GM12878 (cell line): Measurements from ENCODE around the gene CYSRT1. TPM values are rescaled to one million over a fixed set of nuclear protein-coding genes. Genes with fewer than 3 reads are reported as not detected.

Source experiments
- ATAC-seq: fragments of 200-7000 bp; cut with Tn5 transposase; 3 replicates; pipeline ENCODE4 v1.9.1; 2020; ENCODE audit warnings: mild to moderate bottlenecking, moderate library complexity
- BruUV-seq: library from RNA; stranded (reverse); fragments of 400-500 nt; replicated peaks from 2 replicates; lab custom pipeline; 2021; lab: Mats Ljungman, UMichigan
- CTCF ChIA-PET: fragments of 300-600 bp; sonication (Branson Sonifier 250); formaldehyde crosslinking; extraction: SDS; loops from one replicate; lab custom pipeline; 2021; ENCODE audit warnings: inconsistent platforms; lab: Yijun Ruan, JAX
- POLR2A ChIA-PET: fragments of 350-600 bp; formaldehyde crosslinking; extraction: SDS; loops from one replicate; lab custom pipeline; 2021; ENCODE audit warnings: inconsistent platforms; lab: Charles Lee
- RAD21 ChIA-PET: fragments of 300-600 bp; sonication (Branson Sonifier 250); formaldehyde crosslinking; loops from one replicate; lab custom pipeline; 2023; ENCODE audit warnings: antibody characterized with exemption; ENCODE audit not compliant: unreplicated experiment; lab: Charles Lee
- SMC1A ChIA-PET: fragments of 300-600 bp; sonication (Branson Sonifier 250); formaldehyde crosslinking; loops from one replicate; lab custom pipeline; 2023; ENCODE audit not compliant: unreplicated experiment, uncharacterized antibody; lab: Charles Lee
- DNase-seq: peaks from one replicate; pipeline ENCODE4 v3.0.0-alpha.2; 2011; ENCODE audit warnings: low read depth, low spot score
- FAIRE-seq: peaks from 3 replicates; lab custom pipeline; 2011; peaks lifted over from hg19 to GRCh38; lab: Jason Lieb, UNC
- H2AFZ ChIP-seq: 2 replicates; pipeline ENCODE4 v1.6.0; 2011; ENCODE audit warnings: low read depth, low read length, control low read depth; ENCODE audit not compliant: control insufficient read depth
- H3K27ac ChIP-seq: 2 replicates; pipeline ENCODE4 v1.5.1; 2011; ENCODE audit warnings: control low read depth; ENCODE audit not compliant: control insufficient read depth, insufficient read depth
- H3K27me3 ChIP-seq, 2 experiments: replicated peaks in 1 of 2; 2 replicates each; pipeline versions ENCODE4 v1.6.0 to v1.6.1; 2011; ENCODE audit warnings: low read length in 1 of 2; ENCODE audit not compliant: control insufficient read depth in 2 of 2, insufficient read depth in 2 of 2
- H3K36me3 ChIP-seq, 2 experiments: 2 replicates each; pipeline ENCODE4 v1.5.1; 2011; ENCODE audit warnings: low read length in 1 of 2; ENCODE audit not compliant: control insufficient read depth in 2 of 2, insufficient read depth in 2 of 2
- H3K4me1 ChIP-seq: 2 replicates; pipeline ENCODE4 v1.6.1; 2011; ENCODE audit warnings: mild to moderate bottlenecking, low read length, moderate library complexity, mixed read lengths; ENCODE audit not compliant: control insufficient read depth, insufficient read depth
- H3K4me2 ChIP-seq: 2 replicates; pipeline ENCODE4 v1.6.0; 2011; ENCODE audit warnings: control low read depth; ENCODE audit not compliant: control insufficient read depth, insufficient read depth
- H3K4me3 ChIP-seq: fragments of 200-600 bp; sonication (generic); 2 replicates; pipeline ENCODE4 v1.5.1; 2016
- H3K79me2 ChIP-seq: 2 replicates; pipeline ENCODE4 v1.6.0; 2011; ENCODE audit warnings: low read length; ENCODE audit not compliant: control insufficient read depth, insufficient read depth
- H3K9ac ChIP-seq: 2 replicates; pipeline ENCODE4 v1.8.0; 2011; ENCODE audit warnings: low read length, control low read depth, mixed read lengths; ENCODE audit not compliant: control insufficient read depth, insufficient read depth
- H3K9me3 ChIP-seq: replicated peaks from 3 replicates; pipeline ENCODE4 v1.5.1; 2011; ENCODE audit warnings: mild to moderate bottlenecking, low read length; ENCODE audit not compliant: control insufficient read depth, insufficient read depth
- H4K20me1 ChIP-seq: 2 replicates; pipeline ENCODE4 v1.6.0; 2011; ENCODE audit not compliant: control insufficient read depth, insufficient read depth
- E2F4 ChIP-seq: IDR thresholded peaks from 2 replicates; pipeline ENCODE4 v1.6.1; 2012; ENCODE audit warnings: low read depth, low read length, improper control_type of control experiment
- IKZF1 ChIP-seq: fragments of 450-650 bp; conservative IDR thresholded peaks from 2 replicates; pipeline ENCODE4 v1.6.1; 2017; ENCODE audit warnings: antibody characterized with exemption, mild to moderate bottlenecking
- NR2C1 ChIP-seq: fragments of 450-650 bp; IDR thresholded peaks from 2 replicates; pipeline ENCODE4 v1.6.1; 2017; ENCODE audit warnings: antibody characterized with exemption, mild to moderate bottlenecking, moderate library complexity
- PAX5 ChIP-seq: IDR thresholded peaks from 2 replicates; pipeline ENCODE4 v1.6.1; 2011; ENCODE audit warnings: low read depth, low read length, borderline replicate concordance
- ZBED1 ChIP-seq: IDR thresholded peaks from 2 replicates; pipeline ENCODE4 v1.6.1; 2016; ENCODE audit warnings: borderline replicate concordance
- WGBS: methylation state at CpG from one replicate; pipeline ENCODE4 v1.1.6; 2016; ENCODE audit warnings: low lambda C conversion rate; ENCODE audit not compliant: insufficient replicate concordance, insufficient coverage; ENCODE audit errors: missing lambda C conversion rate; 5-methylcytosine and 5-hydroxymethylcytosine counted together
- in situ Hi-C: fragments of 300-500 bp; cut with MboI; formaldehyde crosslinking; loops from 9 replicates; pipeline ENCODE4 v1.14.3; 2018; ENCODE audit warnings: mixed read lengths
- intact Hi-C: fragments of 100-400 bp; cut with micrococcal nuclease; formaldehyde crosslinking; loops from one replicate; pipeline ENCODE4 v1.14.2; 2022; ENCODE audit not compliant: unreplicated experiment
- polyA plus RNA-seq, 11 experiments: library from polyadenylated mRNA; depleted of rRNA in 4 of 11; unstranded in 6 of 11; stranded (reverse) in 5 of 11; fragments of >200 nt; fragmentation: Nextera tagmentation in 4 of 11; fragmentation: Illumina TruSeq in 1 of 11; extraction: Ambion mirVana in 4 of 11; extraction: Trizol in 1 of 11; gene quantifications; 1 replicate in 1 of 11; 2 replicates in 10 of 11; pipeline versions ENCODE4 v1.2.1 to v1.2.3, GENCODE V29; 2011 to 2016; ENCODE audit warnings: inconsistent platforms in 2 of 11, missing spikeins in 2 of 11, low read depth in 1 of 11
- total RNA-seq, 4 experiments: library from RNA; depleted of rRNA in 3 of 4; stranded (reverse); fragments of >200 nt in 3 of 4; fragmentation: Illumina TruSeq in 1 of 4; extraction: Trizol in 1 of 4; gene quantifications; 2 replicates each; pipeline versions ENCODE4 v1.2.1 to v1.2.3, GENCODE V29; 2013 to 2021

CYSRT1 gene
- total and polyA plus RNA-seq, 10 of the 15 experiments (the other 5 are each of a cell fraction or from before 2014, with no cell fraction given) = 0.24 to 3.6 (median 0.97) TPM; not detected in 1

- ATAC-seq (no peak), FAIRE-seq (no peak), DNase-seq (no peak)
- no peaks in the 10 kb centered on the region for H4K20me1 ChIP-seq
- intact Hi-C loops (loop anchor here (5.0 kb wide), 1 partner anchor 450 kb away; no protein-coding TSS in a partner anchor), in situ Hi-C loops (no loop called here)
- peak overlapping the region; percentile 31; the same call in 1 of the 2 replicates for H3K27ac ChIP-seq
- RAD21 ChIA-PET = interaction anchor here (0.6 to 4.6 kb wide), 28 partner anchors 14 to 436 kb away, joined by 3 to 20 read pairs (median 4); partner anchors contain the start of genes ANAPC2, MAN1B1, NELFB and RNF208
- no peaks in the 10 kb centered on the region for H3K9me3 ChIP-seq
- peak overlapping the region; percentile 65 for H2AFZ ChIP-seq
- TF ChIP-seq ZBED1 = no peak
- TF ChIP-seq NR2C1 = no peak
- TF ChIP-seq E2F4 = no peak
- TF ChIP-seq IKZF1 = 0 out of 2 replicates have a peak, but pooled peaks have one; percentile 1
- TF ChIP-seq PAX5 = no peak
- BruUV-seq = no TSS peak
- no peak overlapping the region for H3K4me3 ChIP-seq
- H3K4me1 ChIP-seq = peaks cover 26% of the 10 kb centered on the region
- H3K9ac ChIP-seq = peak overlapping the region; percentile 44
- H3K27me3 ChIP-seq = no peaks in the 10 kb centered on the region
- peak overlapping the region; percentile 94 for H3K4me2 ChIP-seq
- 8% methylated on average over 11 of the region's 11 CpGs for WGBS
- SMC1A ChIA-PET = interaction anchor here (0.7 to 2.4 kb wide), 10 partner anchors 12 to 176 kb away, joined by 3 to 6 read pairs (median 4); partner anchors contain the start of gene TOR4A
- CTCF ChIA-PET = interaction anchor here (0.6 to 5.3 kb wide), 43 partner anchors 12 to 471 kb away, joined by 3 to 52 read pairs (median 4); partner anchors contain the start of genes ANAPC2, CYSRT1, DPP7 and EXD3
- POLR2A ChIA-PET = interaction anchor here (0.9 to 9.2 kb wide), 9 partner anchors 14 to 166 kb away, joined by 3 to 112 read pairs (median 7); partner anchors contain the start of genes CYSRT1, NELFB, NRARP and RNF208
- H3K36me3 ChIP-seq = no peaks in the 10 kb centered on the region
- peaks cover 14% of the 10 kb centered on the region for H3K79me2 ChIP-seq
These were observed 12.0 kb downstream of the CYSRT1 start for GRCh38 chr9:137236936-137237421.
